22Rv1 (cell line): ENCODE measurements around the gene ALOX5AP.

ENCODE experiments used
- H3K27ac ChIP-seq: fragments of 450-650 bp; 2 replicates; pipeline ENCODE4 v1.5.1; 2017
- CTCF ChIP-seq: fragments of 450-650 bp; IDR thresholded peaks from 2 replicates; pipeline ENCODE4 v1.5.1; 2017; ENCODE audit warnings: mild to moderate bottlenecking
- ZFX ChIP-seq: fragments of 450-650 bp; IDR thresholded peaks from 2 replicates; pipeline ENCODE4 v1.6.1; 2017; ENCODE audit warnings: antibody characterized with exemption, borderline replicate concordance

ALOX5AP gene

GRCh38 chr13:30800107-30800506 is 64.8 kb downstream of the ALOX5AP start:
- TF ChIP-seq ZFX (no peak), CTCF (no peak)
- H3K27ac ChIP-seq: no peak overlapping the region

- H3K27ac ChIP-seq: no peak overlapping the region
- TF ChIP-seq ZFX (no peak), CTCF (no peak)
Observed at GRCh38 chr13:30802501-30802900, 67.2 kb downstream of the ALOX5AP start.

GRCh38 chr13:30802953-30803478 is 67.7 kb downstream of the ALOX5AP start:
- no peak overlapping the region for H3K27ac ChIP-seq

GRCh38 chr13:30803749-30804148 is 68.4 kb downstream of the ALOX5AP start:
- TF ChIP-seq CTCF (no peak), ZFX (no peak)
- no peak overlapping the region for H3K27ac ChIP-seq

More at GRCh38 chr13:30802953-30803478, 67.7 kb downstream of the ALOX5AP start:
- TF ChIP-seq ZFX (no peak), CTCF (peak; percentile 94)

GRCh38 chr13:30804474-30804873 is 69.1 kb downstream of the ALOX5AP start:
- TF ChIP-seq CTCF: no peak
- no peak for TF ChIP-seq ZFX
- no peak overlapping the region for H3K27ac ChIP-seq

GRCh38 chr13:30805132-30805537 is 69.8 kb downstream of the ALOX5AP start:
- TF ChIP-seq ZFX (no peak), CTCF (no peak)

GRCh38 chr13:30805603-30806011 is 70.3 kb downstream of the ALOX5AP start:
- TF ChIP-seq CTCF (no peak), ZFX (no peak)
- no peak overlapping the region for H3K27ac ChIP-seq

More at GRCh38 chr13:30805132-30805537, 69.8 kb downstream of the ALOX5AP start:
- no peak overlapping the region for H3K27ac ChIP-seq
